ENCODE measurements around the gene DCAF17. TPM values are rescaled to one million over a fixed set of nuclear protein-coding genes. Genes with fewer than 3 reads are reported as not detected.

DCAF17 gene
- total and polyA plus RNA-seq, 2 donors (not counting 1 experiment from before 2014, with no cell fraction given), result 8.8 to 29.4 TPM

DNA sequence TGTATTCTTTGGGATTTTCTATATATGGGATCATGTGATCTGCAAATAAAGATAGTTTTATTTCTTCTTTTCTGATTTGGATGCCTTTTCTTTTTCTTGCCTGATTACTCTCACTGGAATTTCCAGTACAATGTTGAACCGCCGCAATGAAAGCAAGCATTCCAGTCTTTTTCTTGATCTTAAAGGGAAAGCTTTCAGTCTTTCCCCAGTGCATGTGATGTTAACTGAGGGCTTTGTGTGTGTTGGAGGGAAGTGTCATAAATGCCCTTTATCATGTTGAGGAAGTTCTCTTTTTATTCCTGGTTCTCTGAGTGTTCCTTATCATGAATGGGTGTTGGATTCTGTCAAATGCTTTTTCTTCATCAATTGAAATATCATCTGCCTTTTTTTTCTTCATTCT is 71.3 kb downstream of the DCAF17 start:
- H3K9ac ChIP-seq (ENCODE audit: low read length), result no peak overlapping the region
- no peaks in the 10 kb centered on the region for H3K9me3 ChIP-seq (ENCODE audit: control extremely low read depth in 1 of 3, control insufficient read depth in 2 of 3, insufficient read depth in 1 of 3, low read length in 2 of 3)
- no peak overlapping the region for H3K27ac ChIP-seq (ENCODE audit: low read length in 2 of 2)
- no peak overlapping the region for H3K4me3 ChIP-seq (ENCODE audit: control extremely low read depth in 1 of 5, extremely low read depth in 1 of 5, insufficient read depth in 1 of 5, low read depth in 2 of 5, low read length in 4 of 5)
- Mint-ChIP-seq H3K27me3 (no peaks in the 10 kb centered on the region), H3K27ac (no peak overlapping the region), H3K4me1 (peaks cover 5% of the 10 kb centered on the region), H3K4me3 (no peak overlapping the region), H3K9me3 (ENCODE audit: insufficient read depth) (peaks cover 2% of the 10 kb centered on the region)
- no peak overlapping the region for H3K4me2 ChIP-seq (replicated peaks; ENCODE audit: low read depth, low read length, poor library complexity, severe bottlenecking)
- ChIA-PET CTCF (interaction anchor here (0.8 kb wide), 1 partner anchor 33 kb away, joined by 4 read pairs; no protein-coding TSS in a partner anchor), POLR2A (no interaction called here)
- H3K36me3 ChIP-seq (replicated peaks in 1 of 2; ENCODE audit: control extremely low read depth in 1 of 2, control insufficient read depth in 1 of 2, extremely low read depth in 1 of 2, insufficient read depth in 2 of 2, low read length in 1 of 2), result no peaks in the 10 kb centered on the region
- DNase-seq (no peak), ATAC-seq (ENCODE audit: low read depth) (no peak)
- intact Hi-C loops (cut with micrococcal nuclease), result no loop called here
- H3K4me1 ChIP-seq (ENCODE audit: control insufficient read depth in 2 of 2, insufficient read depth in 2 of 2, low read length in 2 of 2), result no peaks in the 10 kb centered on the region
- H2AFZ ChIP-seq (ENCODE audit: insufficient read depth, low read depth, low read length, poor library complexity, severe bottlenecking), result no peak overlapping the region
- WGBS (ENCODE audit: insufficient coverage), result no CpG with 5 or more reads among the region's 2 CpGs
- no peaks in the 10 kb centered on the region for H4K20me1 ChIP-seq (ENCODE audit: control insufficient read depth, insufficient read depth, low read length, poor library complexity, severe bottlenecking)
- H3K79me2 ChIP-seq (ENCODE audit: control insufficient read depth, insufficient read depth, low read length), result no peaks in the 10 kb centered on the region
- no peak for TF ChIP-seq EZH2 (IDR thresholded peaks at IDR 0.05; ENCODE audit: borderline replicate concordance, insufficient read depth, low read depth, low read length, poor library complexity, severe bottlenecking)
- TF ChIP-seq, protein P1, sequence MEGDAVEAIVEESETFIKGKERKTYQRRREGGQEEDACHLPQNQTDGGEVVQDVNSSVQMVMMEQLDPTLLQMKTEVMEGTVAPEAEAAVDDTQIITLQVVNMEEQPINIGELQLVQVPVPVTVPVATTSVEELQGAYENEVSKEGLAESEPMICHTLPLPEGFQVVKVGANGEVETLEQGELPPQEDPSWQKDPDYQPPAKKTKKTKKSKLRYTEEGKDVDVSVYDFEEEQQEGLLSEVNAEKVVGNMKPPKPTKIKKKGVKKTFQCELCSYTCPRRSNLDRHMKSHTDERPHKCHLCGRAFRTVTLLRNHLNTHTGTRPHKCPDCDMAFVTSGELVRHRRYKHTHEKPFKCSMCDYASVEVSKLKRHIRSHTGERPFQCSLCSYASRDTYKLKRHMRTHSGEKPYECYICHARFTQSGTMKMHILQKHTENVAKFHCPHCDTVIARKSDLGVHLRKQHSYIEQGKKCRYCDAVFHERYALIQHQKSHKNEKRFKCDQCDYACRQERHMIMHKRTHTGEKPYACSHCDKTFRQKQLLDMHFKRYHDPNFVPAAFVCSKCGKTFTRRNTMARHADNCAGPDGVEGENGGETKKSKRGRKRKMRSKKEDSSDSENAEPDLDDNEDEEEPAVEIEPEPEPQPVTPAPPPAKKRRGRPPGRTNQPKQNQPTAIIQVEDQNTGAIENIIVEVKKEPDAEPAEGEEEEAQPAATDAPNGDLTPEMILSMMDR (IDR thresholded peaks at IDR 0.05), result no peak
- no peaks in the 10 kb centered on the region for H3K27me3 ChIP-seq (replicated peaks in 1 of 4; ENCODE audit: control extremely low read depth in 1 of 4, control insufficient read depth in 3 of 4, insufficient read depth in 4 of 4, low read length in 3 of 4)

DNA sequence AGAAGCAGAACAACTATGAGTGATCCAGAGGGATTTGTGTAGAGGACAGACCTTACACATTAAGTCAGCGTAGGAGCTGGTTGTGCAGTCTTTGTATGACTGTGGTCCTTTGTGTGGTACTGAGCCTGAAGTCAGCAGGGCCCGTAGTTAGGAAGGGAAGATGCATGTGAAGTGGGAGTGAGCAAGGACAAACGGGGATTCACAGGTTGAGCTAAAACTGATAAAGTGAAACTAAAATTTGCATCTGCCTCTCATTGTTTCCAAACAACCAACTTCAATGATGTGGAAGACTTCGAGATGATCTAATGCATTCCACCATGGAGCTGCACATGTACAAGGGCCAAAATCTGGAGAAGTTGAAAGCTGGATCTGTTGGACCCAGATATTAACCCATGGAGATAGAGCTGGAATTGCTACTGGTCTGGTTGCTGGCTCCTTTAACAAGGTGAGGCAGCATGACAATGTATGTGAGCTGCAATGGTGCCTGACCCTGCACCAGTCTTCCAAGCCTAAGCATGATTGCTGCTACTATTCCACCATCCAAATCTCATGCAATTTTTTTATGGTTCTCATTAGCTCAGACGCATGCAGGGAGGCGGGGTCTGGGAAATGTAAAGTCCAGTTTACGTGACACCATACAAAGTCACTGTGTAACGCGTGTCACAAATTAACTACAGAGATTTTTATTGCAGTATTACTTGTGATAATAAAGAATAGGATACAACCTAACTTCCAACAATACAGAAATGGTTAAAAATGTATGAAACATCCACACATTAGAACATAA is 76.1 kb downstream of the DCAF17 start:
- no peaks in the 10 kb centered on the region for H3K27me3 ChIP-seq (replicated peaks in 1 of 4; ENCODE audit: control extremely low read depth in 1 of 4, control insufficient read depth in 3 of 4, insufficient read depth in 4 of 4, low read length in 3 of 4)
- H3K4me2 ChIP-seq (replicated peaks; ENCODE audit: low read depth, low read length, poor library complexity, severe bottlenecking), result peak overlapping the region; percentile 5
- peak overlapping the region; percentile 54 for H2AFZ ChIP-seq (ENCODE audit: insufficient read depth, low read depth, low read length, poor library complexity, severe bottlenecking)
- no peak overlapping the region for H3K9ac ChIP-seq (ENCODE audit: low read length)
- ChIA-PET CTCF (no interaction called here), POLR2A (no interaction called here)
- no peak for DNase-seq
- H4K20me1 ChIP-seq (ENCODE audit: control insufficient read depth, insufficient read depth, low read length, poor library complexity, severe bottlenecking), result no peaks in the 10 kb centered on the region
- 80% methylated on average over 1 of the region's 9 CpGs for WGBS (ENCODE audit: insufficient coverage)
- H3K36me3 ChIP-seq (replicated peaks in 1 of 2; ENCODE audit: control extremely low read depth in 1 of 2, control insufficient read depth in 1 of 2, extremely low read depth in 1 of 2, insufficient read depth in 2 of 2, low read length in 1 of 2), result no peaks in the 10 kb centered on the region
- H3K4me1 Mint-ChIP-seq, result peaks cover 10% of the 10 kb centered on the region
- H3K4me3 Mint-ChIP-seq, result no peak overlapping the region
- no peaks in the 10 kb centered on the region for H3K9me3 ChIP-seq (ENCODE audit: control extremely low read depth in 1 of 3, control insufficient read depth in 2 of 3, insufficient read depth in 1 of 3, low read length in 2 of 3)
- peaks cover 0 to 5% of the 10 kb centered on the region in 2 donors for H3K4me1 ChIP-seq (ENCODE audit: control insufficient read depth in 2 of 2, insufficient read depth in 2 of 2, low read length in 2 of 2)
- H3K27ac ChIP-seq (ENCODE audit: low read length in 2 of 2), result no peak overlapping the region
- H3K27me3 Mint-ChIP-seq, result no peaks in the 10 kb centered on the region
- no peak overlapping the region for H3K27ac Mint-ChIP-seq
- ATAC-seq (ENCODE audit: low read depth), result no peak
- no peak overlapping the region for H3K4me3 ChIP-seq (ENCODE audit: control extremely low read depth in 1 of 5, extremely low read depth in 1 of 5, insufficient read depth in 1 of 5, low read depth in 2 of 5, low read length in 4 of 5)
- TF ChIP-seq, protein P1 (IDR thresholded peaks at IDR 0.05), result no peak
- no peak for TF ChIP-seq EZH2 (IDR thresholded peaks at IDR 0.05; ENCODE audit: borderline replicate concordance, insufficient read depth, low read depth, low read length, poor library complexity, severe bottlenecking)
- no peaks in the 10 kb centered on the region for H3K79me2 ChIP-seq (ENCODE audit: control insufficient read depth, insufficient read depth, low read length)
- intact Hi-C loops (cut with micrococcal nuclease), result no loop called here
- no peaks in the 10 kb centered on the region for H3K9me3 Mint-ChIP-seq (ENCODE audit: insufficient read depth)
